Umbilical cord (tissue), 2 donors: Measurements from ENCODE around the gene DGKI. TPM values are rescaled to one million over a fixed set of nuclear protein-coding genes. Genes with fewer than 3 reads are reported as not detected.
"Not testable (repeated sequence)": the region's sequence is repeated elsewhere in the genome, so short reads cannot be mapped to it uniquely, and the experiment has no call there.

Source experiments
- DNase-seq: peaks from one replicate; pipeline ENCODE4 v3.0.0-alpha.2; 2015; ENCODE audit warnings: low spot score
- total RNA-seq: library from RNA; depleted of rRNA; stranded (reverse); fragments of >200 nt; gene quantifications from one replicate; pipeline ENCODE4 v1.2.3, GENCODE V29; 2014; ENCODE audit warnings: low replicate concordance; ENCODE audit not compliant: insufficient read depth

DGKI gene
- total RNA-seq, 1 donor from 2014 or later = 76.1 TPM

GRCh38 chr7:137836113-137836509 lies 10.7 kb downstream of the DGKI start:
- DNase-seq = no peak

- no peak for DNase-seq
Measured at GRCh38 chr7:137835486-137836112, 11.2 kb downstream of the DGKI start.

- DNase-seq = no peak
Measured at GRCh38 chr7:137834552-137834951, 12.2 kb downstream of the DGKI start.

GRCh38 chr7:137832990-137833389 lies 13.8 kb downstream of the DGKI start:
- DNase-seq = not testable (repeated sequence)

- no peak for DNase-seq
Measured at GRCh38 chr7:137832382-137832781, 14.4 kb downstream of the DGKI start.

GRCh38 chr7:137831555-137831954 lies 15.2 kb downstream of the DGKI start:
- not testable (repeated sequence) for DNase-seq

GRCh38 chr7:137829337-137829992 lies 17.3 kb downstream of the DGKI start:
- DNase-seq = no peak

GRCh38 chr7:137828456-137828855 lies 18.3 kb downstream of the DGKI start:
- DNase-seq = peak; percentile 31

GRCh38 chr7:137825489-137825888 lies 21.3 kb downstream of the DGKI start:
- DNase-seq = no peak

- peak; percentile 96 for DNase-seq
Measured at GRCh38 chr7:137820677-137821420, 25.9 kb downstream of the DGKI start.

- DNase-seq = no peak
Measured at GRCh38 chr7:137820156-137820555, 26.6 kb downstream of the DGKI start.

- peak; percentile 87 for DNase-seq
Measured at GRCh38 chr7:137818036-137818435, 28.7 kb downstream of the DGKI start.

- no peak for DNase-seq
Measured at GRCh38 chr7:137816696-137817320, 30.0 kb downstream of the DGKI start.

GRCh38 chr7:137813541-137813940 lies 33.2 kb downstream of the DGKI start:
- peak; percentile 48 for DNase-seq

- DNase-seq = no peak
Measured at GRCh38 chr7:137810248-137810647, 36.5 kb downstream of the DGKI start.

- no peak for DNase-seq
Measured at GRCh38 chr7:137804836-137805235, 41.9 kb downstream of the DGKI start.

- no peak for DNase-seq
Measured at GRCh38 chr7:137801491-137801890, 45.3 kb downstream of the DGKI start.

- no peak for DNase-seq
Measured at GRCh38 chr7:137801003-137801402, 45.8 kb downstream of the DGKI start.

GRCh38 chr7:137798073-137798763 lies 48.6 kb downstream of the DGKI start:
- DNase-seq = no peak

- DNase-seq = no peak
Measured at GRCh38 chr7:137795211-137795610, 51.6 kb downstream of the DGKI start.

GRCh38 chr7:137791930-137792329 lies 54.8 kb downstream of the DGKI start:
- no peak for DNase-seq

GRCh38 chr7:137790828-137791227 lies 55.9 kb downstream of the DGKI start:
- DNase-seq = no peak
